Stimulated activated naive CD8-positive, alpha-beta T cell treated with anti-CD3 and anti-CD28 coated beads, Interleukin-15, amount 100 ng/mL, for 72 hours (primary cell): ENCODE data around the gene SUPV3L1.
A peak's percentile ranks its signal among the peaks of the same experiment; 100 is the strongest.

ENCODE experiments used
- ATAC-seq: fragments of 150-1000 bp; cut with Tn5 transposase; 2 replicates; pipeline ENCODE4 v1.10.0; 2021; ENCODE audit warnings: mild to moderate bottlenecking, moderate library complexity
- DNase-seq, 2 donors: peaks; one replicate each; pipeline ENCODE4 v3.0.0; 2021 to 2022
- H3K27ac Mint-ChIP-seq, 2 donors: one replicate each; pipeline ENCODE4 v1.8.0; 2022; ENCODE audit warnings: mild to moderate bottlenecking in 2 of 2, mixed read lengths in 2 of 2, moderate library complexity in 2 of 2
- H3K27me3 Mint-ChIP-seq: one replicate; pipeline ENCODE4 v1.8.0; 2022; ENCODE audit warnings: mixed read lengths
- H3K4me1 Mint-ChIP-seq: one replicate; pipeline ENCODE4 v1.8.0; 2022; ENCODE audit warnings: mild to moderate bottlenecking, mixed read lengths
- H3K4me3 Mint-ChIP-seq, 2 donors: one replicate each; pipeline ENCODE4 v1.8.0; 2022; ENCODE audit warnings: mild to moderate bottlenecking in 2 of 2, mixed read lengths in 2 of 2, moderate library complexity in 1 of 2
- H3K9me3 Mint-ChIP-seq, 2 donors: one replicate each; pipeline ENCODE4 v1.8.0; 2022; ENCODE audit warnings: mixed read lengths in 2 of 2

Gene SUPV3L1

GRCh38 chr10:69179089-69179742, 818 bp upstream of the SUPV3L1 start:
- H3K4me3 Mint-ChIP-seq, result peak overlapping the region; percentile 89 to 98
- DNase-seq, result peak in 1 of 2 donors; percentile 30

GRCh38 chr10:69180525-69181204, 631 bp downstream of the SUPV3L1 start:
- Mint-ChIP-seq H3K27ac (peak overlapping the region; percentile 100), H3K9me3 (no peaks in the 10 kb centered on the region), H3K4me1 (peaks cover 38% of the 10 kb centered on the region), H3K27me3 (no peaks in the 10 kb centered on the region), H3K4me3 (peak overlapping the region; percentile 89 to 98)
- DNase-seq (peak in 1 of 2 donors; percentile 38), ATAC-seq (peak; percentile 46)

More at GRCh38 chr10:69179089-69179742, 818 bp upstream of the SUPV3L1 start:
- peak overlapping the region; percentile 100 for H3K27ac Mint-ChIP-seq
- no peaks in the 10 kb centered on the region for H3K27me3 Mint-ChIP-seq
- H3K4me1 Mint-ChIP-seq, result peaks cover 36% of the 10 kb centered on the region
- no peaks in the 10 kb centered on the region for H3K9me3 Mint-ChIP-seq
- ATAC-seq, result peak; percentile 62

GRCh38 chr10:69181433-69181832, 1.4 kb downstream of the SUPV3L1 start:
- Mint-ChIP-seq H3K4me3 (peak overlapping the region; percentile 89 to 98), H3K9me3 (no peaks in the 10 kb centered on the region), H3K4me1 (peaks cover 45% of the 10 kb centered on the region), H3K27me3 (no peaks in the 10 kb centered on the region), H3K27ac (peak overlapping the region in 1 of 2 donors; percentile 100)
- DNase-seq (no peak), ATAC-seq (no peak)

- H3K27ac Mint-ChIP-seq, result no peak overlapping the region
- ATAC-seq (no peak), DNase-seq (no peak)
- no peaks in the 10 kb centered on the region for H3K9me3 Mint-ChIP-seq
- no peaks in the 10 kb centered on the region for H3K27me3 Mint-ChIP-seq
- H3K4me1 Mint-ChIP-seq, result peaks cover 46% of the 10 kb centered on the region
- no peak overlapping the region for H3K4me3 Mint-ChIP-seq
Observed at GRCh38 chr10:69182005-69182404, 2.0 kb downstream of the SUPV3L1 start.

- H3K4me1 Mint-ChIP-seq, result peaks cover 23% of the 10 kb centered on the region
- H3K9me3 Mint-ChIP-seq, result no peaks in the 10 kb centered on the region
- ATAC-seq (no peak), DNase-seq (no peak)
- H3K27ac Mint-ChIP-seq, result peak overlapping the region; percentile 52 to 81
- no peak overlapping the region for H3K4me3 Mint-ChIP-seq
- H3K27me3 Mint-ChIP-seq, result no peaks in the 10 kb centered on the region
Observed at GRCh38 chr10:69186524-69186923, 6.5 kb downstream of the SUPV3L1 start.

GRCh38 chr10:69201045-69201444, 21.0 kb downstream of the SUPV3L1 start:
- H3K4me1 Mint-ChIP-seq, result peaks cover 15% of the 10 kb centered on the region
- DNase-seq (no peak), ATAC-seq (no peak)
- H3K9me3 Mint-ChIP-seq, result no peaks in the 10 kb centered on the region
- no peaks in the 10 kb centered on the region for H3K27me3 Mint-ChIP-seq
- no peak overlapping the region for H3K4me3 Mint-ChIP-seq
- H3K27ac Mint-ChIP-seq, result peak overlapping the region in 1 of 2 donors; percentile 97

- H3K4me1 Mint-ChIP-seq, result peaks cover 15% of the 10 kb centered on the region
- peak; percentile 87 for ATAC-seq
- no peak for DNase-seq
- H3K4me3 Mint-ChIP-seq, result peak overlapping the region in 1 of 2 donors; percentile 65
- H3K27ac Mint-ChIP-seq, result peak overlapping the region; percentile 92 to 97
- no peaks in the 10 kb centered on the region for H3K27me3 Mint-ChIP-seq
- H3K9me3 Mint-ChIP-seq, result no peaks in the 10 kb centered on the region
Observed at GRCh38 chr10:69202332-69202731, 22.3 kb downstream of the SUPV3L1 start.

GRCh38 chr10:69208761-69209160, 28.7 kb downstream of the SUPV3L1 start:
- ATAC-seq, result no peak
- Mint-ChIP-seq H3K4me3 (no peak overlapping the region), H3K27me3 (no peaks in the 10 kb centered on the region), H3K9me3 (no peaks in the 10 kb centered on the region), H3K27ac (no peak overlapping the region), H3K4me1 (peaks cover 13% of the 10 kb centered on the region)
- DNase-seq, result no peak

- Mint-ChIP-seq H3K9me3 (no peaks in the 10 kb centered on the region), H3K27me3 (no peaks in the 10 kb centered on the region), H3K4me3 (no peak overlapping the region), H3K4me1 (peaks cover 17% of the 10 kb centered on the region), H3K27ac (no peak overlapping the region)
- DNase-seq, result no peak
- ATAC-seq, result no peak
Observed at GRCh38 chr10:69209787-69210484, 29.9 kb downstream of the SUPV3L1 start.

- H3K27ac Mint-ChIP-seq, result no peak overlapping the region
- DNase-seq (no peak), ATAC-seq (no peak)
- no peak overlapping the region for H3K4me3 Mint-ChIP-seq
- H3K9me3 Mint-ChIP-seq, result no peaks in the 10 kb centered on the region
- H3K27me3 Mint-ChIP-seq, result no peaks in the 10 kb centered on the region
- peaks cover 29% of the 10 kb centered on the region for H3K4me1 Mint-ChIP-seq
Observed at GRCh38 chr10:69211104-69211503, 31.1 kb downstream of the SUPV3L1 start.

- Mint-ChIP-seq H3K27ac (no peak overlapping the region), H3K4me3 (no peak overlapping the region), H3K27me3 (no peaks in the 10 kb centered on the region), H3K4me1 (peaks cover 29% of the 10 kb centered on the region), H3K9me3 (no peaks in the 10 kb centered on the region)
- ATAC-seq (no peak), DNase-seq (no peak)
Observed at GRCh38 chr10:69211524-69211923, 31.5 kb downstream of the SUPV3L1 start.

- Mint-ChIP-seq H3K4me3 (no peak overlapping the region), H3K9me3 (no peaks in the 10 kb centered on the region), H3K27ac (no peak overlapping the region), H3K4me1 (peaks cover 29% of the 10 kb centered on the region), H3K27me3 (no peaks in the 10 kb centered on the region)
- ATAC-seq (no peak), DNase-seq (no peak)
Observed at GRCh38 chr10:69213591-69214311, 33.7 kb downstream of the SUPV3L1 start.

GRCh38 chr10:69214666-69215131, 34.7 kb downstream of the SUPV3L1 start:
- Mint-ChIP-seq H3K9me3 (no peaks in the 10 kb centered on the region), H3K27me3 (no peaks in the 10 kb centered on the region), H3K4me3 (no peak overlapping the region), H3K4me1 (peaks cover 23% of the 10 kb centered on the region), H3K27ac (peak overlapping the region in 1 of 2 donors; percentile 73)
- ATAC-seq (peak; percentile 6), DNase-seq (no peak)

GRCh38 chr10:69215405-69216171, 35.6 kb downstream of the SUPV3L1 start:
- peak overlapping the region; percentile 22 to 65 for H3K4me3 Mint-ChIP-seq

More at GRCh38 chr10:69215405-69216171, 35.6 kb downstream of the SUPV3L1 start:
- Mint-ChIP-seq H3K27ac (peak overlapping the region in 1 of 2 donors; percentile 41), H3K9me3 (no peaks in the 10 kb centered on the region), H3K4me1 (peaks cover 21% of the 10 kb centered on the region), H3K27me3 (peaks cover 7% of the 10 kb centered on the region)
- peak in 1 of 2 donors; percentile 46 for DNase-seq
- peak; percentile 93 for ATAC-seq
